ENCODE measurements around the gene CNN3.

- TF ChIP-seq INSM2 (tag by site-specific recombination; IDR thresholded peaks at IDR 0.05) (no peak), GLI4 (tag by site-specific recombination; IDR thresholded peaks at IDR 0.05) (no peak), ZBTB11 (tag by site-specific recombination; conservative IDR thresholded peaks at IDR 0.05; ENCODE audit: low read depth) (no peak), ZNF785 (tag by site-specific recombination; IDR thresholded peaks at IDR 0.05) (no peak), ZNF24 (tag by site-specific recombination; IDR thresholded peaks at IDR 0.05) (no peak), REST (tag by site-specific recombination; IDR thresholded peaks at IDR 0.05) (no peak), ZNF670 (tag by site-specific recombination; IDR thresholded peaks at IDR 0.05; ENCODE audit: low read depth) (no peak), YY1 (tag by site-specific recombination; IDR thresholded peaks at IDR 0.05) (no peak), ZNF324 (tag by site-specific recombination; IDR thresholded peaks at IDR 0.05) (no peak)
- TF ChIP-seq, protein P1, sequence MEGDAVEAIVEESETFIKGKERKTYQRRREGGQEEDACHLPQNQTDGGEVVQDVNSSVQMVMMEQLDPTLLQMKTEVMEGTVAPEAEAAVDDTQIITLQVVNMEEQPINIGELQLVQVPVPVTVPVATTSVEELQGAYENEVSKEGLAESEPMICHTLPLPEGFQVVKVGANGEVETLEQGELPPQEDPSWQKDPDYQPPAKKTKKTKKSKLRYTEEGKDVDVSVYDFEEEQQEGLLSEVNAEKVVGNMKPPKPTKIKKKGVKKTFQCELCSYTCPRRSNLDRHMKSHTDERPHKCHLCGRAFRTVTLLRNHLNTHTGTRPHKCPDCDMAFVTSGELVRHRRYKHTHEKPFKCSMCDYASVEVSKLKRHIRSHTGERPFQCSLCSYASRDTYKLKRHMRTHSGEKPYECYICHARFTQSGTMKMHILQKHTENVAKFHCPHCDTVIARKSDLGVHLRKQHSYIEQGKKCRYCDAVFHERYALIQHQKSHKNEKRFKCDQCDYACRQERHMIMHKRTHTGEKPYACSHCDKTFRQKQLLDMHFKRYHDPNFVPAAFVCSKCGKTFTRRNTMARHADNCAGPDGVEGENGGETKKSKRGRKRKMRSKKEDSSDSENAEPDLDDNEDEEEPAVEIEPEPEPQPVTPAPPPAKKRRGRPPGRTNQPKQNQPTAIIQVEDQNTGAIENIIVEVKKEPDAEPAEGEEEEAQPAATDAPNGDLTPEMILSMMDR (tag by site-specific recombination; IDR thresholded peaks at IDR 0.05), result no peak
These were observed 7.5 kb downstream of the CNN3 start for GRCh38 chr1:94919241-94920030.

Measured in HEK293 (cell line).